Activated CD4-positive, alpha-beta memory T cell treated with anti-CD3 and anti-CD28 coated beads for 36 hours (primary cell): ENCODE results near the gene SKIC2. TPM values are rescaled to one million over a fixed set of nuclear protein-coding genes. Genes with fewer than 3 reads are reported as not detected.
"Not testable (repeated sequence)": the region's sequence is repeated elsewhere in the genome, so short reads cannot be mapped to it uniquely, and the experiment has no call there.

Source experiments
- CTCF ChIA-PET: fragments of 350-600 bp; sonication (Branson Sonifier 250); formaldehyde crosslinking; loops from one replicate; lab custom pipeline; 2021; ENCODE audit warnings: antibody characterized with exemption, inconsistent platforms; lab: Charles Lee
- POLR2A ChIA-PET: fragments of 350-600 bp; sonication (Branson Sonifier 250); formaldehyde crosslinking; loops from one replicate; lab custom pipeline; 2021; ENCODE audit warnings: antibody characterized with exemption; lab: Charles Lee
- DNase-seq: peaks from one replicate; pipeline ENCODE4 v3.0.0-alpha.2; 2020
- H3K27ac Mint-ChIP-seq: one replicate; pipeline ENCODE4 v1.8.0; 2021; ENCODE audit warnings: mixed read lengths
- H3K27me3 Mint-ChIP-seq: one replicate; pipeline ENCODE4 v1.8.0; 2021; ENCODE audit warnings: mixed read lengths
- H3K36me3 Mint-ChIP-seq: one replicate; pipeline ENCODE4 v1.8.0; 2021; ENCODE audit warnings: mixed read lengths
- H3K4me1 Mint-ChIP-seq: one replicate; pipeline ENCODE4 v1.8.0; 2021; ENCODE audit warnings: low read depth, mixed read lengths
- H3K4me3 Mint-ChIP-seq: one replicate; pipeline ENCODE4 v1.8.0; 2021; ENCODE audit warnings: mild to moderate bottlenecking, mixed read lengths
- H3K9me3 Mint-ChIP-seq: one replicate; pipeline ENCODE4 v1.8.0; 2021; ENCODE audit warnings: mixed read lengths
- intact Hi-C: fragments of 100-400 bp; cut with micrococcal nuclease; formaldehyde crosslinking; loops from one replicate; pipeline ENCODE4 v1.15.1; 2023
- total RNA-seq, 2 experiments: library from RNA; stranded (reverse); gene quantifications; one replicate each; pipeline ENCODE4 v1.2.3, GENCODE V29; 2021

The SKIC2 gene
- total RNA-seq, 2 experiments from 2014 or later = 95.7 to 101 TPM

DNA sequence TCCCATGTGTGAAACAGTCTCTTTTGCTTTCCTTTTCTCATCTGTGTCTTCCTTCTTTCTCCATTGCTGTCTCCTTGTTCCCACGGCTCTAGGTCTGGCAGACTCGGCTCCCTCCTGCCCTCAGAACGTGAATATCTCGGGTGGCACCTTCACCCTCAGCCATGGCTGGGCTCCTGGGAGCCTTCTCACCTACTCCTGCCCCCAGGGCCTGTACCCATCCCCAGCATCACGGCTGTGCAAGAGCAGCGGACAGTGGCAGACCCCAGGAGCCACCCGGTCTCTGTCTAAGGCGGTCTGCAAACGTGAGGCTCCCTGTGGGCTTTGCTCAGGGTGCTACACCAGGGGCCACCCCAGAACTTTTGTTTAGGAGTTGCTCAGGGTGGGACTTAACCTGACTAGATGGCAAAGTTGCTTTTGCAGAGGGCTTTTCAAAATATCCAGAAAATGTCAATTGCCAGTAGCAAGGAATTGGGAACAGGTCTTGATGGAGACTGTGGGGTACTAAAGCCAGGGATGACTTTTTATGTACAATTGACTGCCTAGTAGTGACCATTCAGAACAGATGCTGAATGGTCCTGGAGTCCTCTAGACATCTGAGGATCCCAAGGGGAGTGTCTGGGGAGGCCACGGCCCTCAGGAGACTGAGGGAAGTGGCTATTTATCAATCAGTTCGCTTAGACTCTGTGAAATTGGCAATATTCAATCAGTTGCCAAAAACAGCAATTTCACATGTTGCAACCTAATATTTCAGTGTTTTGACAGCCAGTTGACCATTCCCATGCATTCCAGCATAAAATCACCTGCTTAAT, 30.9 kb upstream of the SKIC2 start:
- Mint-ChIP-seq H3K9me3 (no peaks in the 10 kb centered on the region), H3K4me3 (no peak overlapping the region), H3K27me3 (no peaks in the 10 kb centered on the region), H3K4me1 (no peaks in the 10 kb centered on the region), H3K27ac (no peak overlapping the region), H3K36me3 (no peaks in the 10 kb centered on the region)
- ChIA-PET POLR2A (no interaction called here), CTCF (no interaction called here)
- DNase-seq = no peak
- intact Hi-C loops = no loop called here

DNA sequence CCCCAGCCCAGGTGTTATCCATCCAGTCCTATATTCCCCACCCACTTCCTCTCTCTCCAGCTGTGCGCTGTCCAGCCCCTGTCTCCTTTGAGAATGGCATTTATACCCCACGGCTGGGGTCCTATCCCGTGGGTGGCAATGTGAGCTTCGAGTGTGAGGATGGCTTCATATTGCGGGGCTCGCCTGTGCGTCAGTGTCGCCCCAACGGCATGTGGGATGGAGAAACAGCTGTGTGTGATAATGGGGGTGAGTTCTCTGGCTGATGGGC, 30.4 kb upstream of the SKIC2 start:
- H3K4me1 Mint-ChIP-seq = no peaks in the 10 kb centered on the region
- peaks cover 2% of the 10 kb centered on the region for H3K27me3 Mint-ChIP-seq
- no peak overlapping the region for H3K27ac Mint-ChIP-seq
- ChIA-PET CTCF (interaction anchor here (0.5 kb wide), 1 partner anchor 15 kb away, joined by 3 read pairs; no protein-coding TSS in a partner anchor), POLR2A (no interaction called here)
- H3K4me3 Mint-ChIP-seq = no peak overlapping the region
- DNase-seq = no peak
- intact Hi-C loops = no loop called here
- H3K9me3 Mint-ChIP-seq = no peaks in the 10 kb centered on the region
- H3K36me3 Mint-ChIP-seq = no peaks in the 10 kb centered on the region

- H3K4me3 Mint-ChIP-seq = no peak overlapping the region
- no peak for DNase-seq
- no peaks in the 10 kb centered on the region for H3K36me3 Mint-ChIP-seq
- H3K9me3 Mint-ChIP-seq = no peaks in the 10 kb centered on the region
- H3K27me3 Mint-ChIP-seq = peaks cover 2% of the 10 kb centered on the region
- ChIA-PET POLR2A (no interaction called here), CTCF (interaction anchor here (0.6 kb wide), 1 partner anchor 22 kb away, joined by 3 read pairs; no protein-coding TSS in a partner anchor)
- no peaks in the 10 kb centered on the region for H3K4me1 Mint-ChIP-seq
- intact Hi-C loops = no loop called here
- H3K27ac Mint-ChIP-seq = no peak overlapping the region
Measured at GRCh38 chr6:31930962-31931361, 28.0 kb upstream of the SKIC2 start.

DNA sequence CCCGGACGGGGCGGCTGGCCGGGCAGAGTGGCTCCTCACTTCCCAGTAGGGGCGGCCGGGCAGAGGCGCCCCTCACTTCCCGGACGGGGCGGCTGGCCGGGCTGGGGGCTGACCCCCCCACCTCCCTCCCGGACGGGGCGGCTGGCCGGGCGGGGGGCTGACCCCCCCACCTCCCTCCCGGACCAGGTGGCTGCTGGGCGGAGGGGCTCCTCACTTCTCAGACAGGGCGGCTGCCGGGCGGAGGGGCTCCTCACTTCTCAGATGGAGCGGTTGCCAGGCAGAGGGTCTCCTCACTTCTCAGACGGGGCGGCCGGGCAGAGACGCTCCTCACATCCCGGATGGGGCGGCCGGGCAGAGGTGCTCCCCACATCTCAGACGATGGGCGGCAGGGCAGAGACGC, 26.8 kb upstream of the SKIC2 start:
- H3K36me3 Mint-ChIP-seq, H3K27ac Mint-ChIP-seq, H3K27me3 Mint-ChIP-seq, H3K4me1 Mint-ChIP-seq, DNase-seq, CTCF ChIA-PET, intact Hi-C loops, H3K9me3 Mint-ChIP-seq, POLR2A ChIA-PET, H3K4me3 Mint-ChIP-seq: not testable (repeated sequence)

- no peak for DNase-seq
- Mint-ChIP-seq H3K27me3 (peaks cover 2% of the 10 kb centered on the region), H3K9me3 (no peaks in the 10 kb centered on the region), H3K4me1 (no peaks in the 10 kb centered on the region), H3K27ac (no peak overlapping the region), H3K36me3 (no peaks in the 10 kb centered on the region), H3K4me3 (no peak overlapping the region)
- intact Hi-C loops = no loop called here
- CTCF ChIA-PET = no interaction called here
- POLR2A ChIA-PET = no interaction called here
Measured at GRCh38 chr6:31933537-31933936, 25.4 kb upstream of the SKIC2 start.

- intact Hi-C loops = no loop called here
- Mint-ChIP-seq H3K36me3 (no peaks in the 10 kb centered on the region), H3K27me3 (peaks cover 2% of the 10 kb centered on the region), H3K9me3 (no peaks in the 10 kb centered on the region), H3K4me1 (no peaks in the 10 kb centered on the region), H3K27ac (no peak overlapping the region), H3K4me3 (no peak overlapping the region)
- POLR2A ChIA-PET = no interaction called here
- CTCF ChIA-PET = interaction anchor here (1.6 kb wide), 1 partner anchor 17 kb away, joined by 5 read pairs; no protein-coding TSS in a partner anchor
- no peak for DNase-seq
Measured at GRCh38 chr6:31935021-31935420, 24.0 kb upstream of the SKIC2 start.

DNA sequence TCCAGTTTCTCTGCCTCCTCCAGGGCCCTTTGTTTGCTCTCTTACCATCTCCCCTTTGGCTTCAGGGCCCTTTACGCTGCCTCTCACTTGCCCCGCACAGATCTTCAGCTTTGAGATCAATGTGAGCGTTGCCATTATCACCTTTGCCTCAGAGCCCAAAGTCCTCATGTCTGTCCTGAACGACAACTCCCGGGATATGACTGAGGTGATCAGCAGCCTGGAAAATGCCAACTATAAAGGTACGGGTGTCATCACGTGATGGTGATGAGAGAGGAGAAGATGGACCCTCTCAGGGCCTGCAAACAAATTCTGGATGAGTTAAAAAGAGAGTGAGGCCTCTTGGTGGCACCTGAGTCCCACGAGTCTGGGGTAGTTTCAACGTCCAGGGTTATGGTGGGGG, 23.2 kb upstream of the SKIC2 start:
- Mint-ChIP-seq H3K36me3 (no peaks in the 10 kb centered on the region), H3K4me3 (no peak overlapping the region), H3K4me1 (no peaks in the 10 kb centered on the region), H3K27ac (no peak overlapping the region), H3K9me3 (no peaks in the 10 kb centered on the region), H3K27me3 (peaks cover 2% of the 10 kb centered on the region)
- intact Hi-C loops = no loop called here
- no peak for DNase-seq
- ChIA-PET POLR2A (no interaction called here), CTCF (interaction anchor here (1.6 kb wide), 1 partner anchor 16 kb away, joined by 5 read pairs; no protein-coding TSS in a partner anchor)

- Mint-ChIP-seq H3K4me1 (peaks cover 2% of the 10 kb centered on the region), H3K36me3 (no peaks in the 10 kb centered on the region), H3K27me3 (peaks cover 16% of the 10 kb centered on the region), H3K9me3 (no peaks in the 10 kb centered on the region), H3K27ac (no peak overlapping the region), H3K4me3 (no peak overlapping the region)
- intact Hi-C loops = no loop called here
- ChIA-PET CTCF (interaction anchor here (1.4 to 2.2 kb wide), 3 partner anchors 12 to 170 kb away, joined by 3 to 7 read pairs (median 3); no protein-coding TSS in a partner anchor), POLR2A (no interaction called here)
- no peak for DNase-seq
Measured at GRCh38 chr6:31940256-31940664, 18.7 kb upstream of the SKIC2 start.

DNA sequence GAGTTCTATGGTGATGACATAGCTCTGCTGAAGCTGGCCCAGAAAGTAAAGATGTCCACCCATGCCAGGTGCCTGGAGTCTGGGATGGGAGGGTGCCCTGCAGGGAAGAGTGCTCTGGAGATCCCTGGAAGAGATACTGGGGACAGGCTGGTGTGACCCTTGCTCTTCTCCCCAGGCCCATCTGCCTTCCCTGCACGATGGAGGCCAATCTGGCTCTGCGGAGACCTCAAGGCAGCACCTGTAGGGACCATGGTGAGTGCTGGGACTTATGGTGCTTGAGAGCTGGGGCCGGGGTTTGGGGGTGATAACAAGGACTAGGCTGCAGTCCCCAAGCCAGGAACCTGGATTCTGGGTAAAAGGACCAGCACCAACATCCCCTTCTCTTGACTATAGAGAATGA, 15.2 kb upstream of the SKIC2 start:
- ChIA-PET POLR2A (no interaction called here), CTCF (interaction anchor here (1.9 kb wide), 1 partner anchor 9 kb away, joined by 5 read pairs; no protein-coding TSS in a partner anchor)
- intact Hi-C loops = no loop called here

DNA sequence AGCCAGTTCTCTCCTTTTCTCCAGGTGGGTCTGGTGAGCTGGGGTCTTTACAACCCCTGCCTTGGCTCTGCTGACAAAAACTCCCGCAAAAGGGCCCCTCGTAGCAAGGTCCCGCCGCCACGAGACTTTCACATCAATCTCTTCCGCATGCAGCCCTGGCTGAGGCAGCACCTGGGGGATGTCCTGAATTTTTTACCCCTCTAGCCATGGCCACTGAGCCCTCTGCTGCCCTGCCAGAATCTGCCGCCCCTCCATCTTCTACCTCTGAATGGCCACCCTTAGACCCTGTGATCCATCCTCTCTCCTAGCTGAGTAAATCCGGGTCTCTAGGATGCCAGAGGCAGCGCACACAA, 13.8 kb upstream of the SKIC2 start:
- peaks cover 8% of the 10 kb centered on the region for H3K4me1 Mint-ChIP-seq
- ChIA-PET POLR2A (no interaction called here), CTCF (interaction anchor here (1.1 kb wide), 1 partner anchor 102 kb away, joined by 3 read pairs; no protein-coding TSS in a partner anchor)
- intact Hi-C loops = no loop called here
- no peak overlapping the region for H3K4me3 Mint-ChIP-seq
- no peaks in the 10 kb centered on the region for H3K36me3 Mint-ChIP-seq
- H3K9me3 Mint-ChIP-seq = no peaks in the 10 kb centered on the region
- H3K27ac Mint-ChIP-seq = no peak overlapping the region
- peaks cover 16% of the 10 kb centered on the region for H3K27me3 Mint-ChIP-seq
- no peak for DNase-seq

More for the DNA sequence above, 15.2 kb upstream of the SKIC2 start:
- no peak overlapping the region for H3K4me3 Mint-ChIP-seq
- no peak for DNase-seq
- no peaks in the 10 kb centered on the region for H3K36me3 Mint-ChIP-seq
- H3K27ac Mint-ChIP-seq = no peak overlapping the region
- H3K4me1 Mint-ChIP-seq = peaks cover 8% of the 10 kb centered on the region
- peaks cover 16% of the 10 kb centered on the region for H3K27me3 Mint-ChIP-seq
- no peaks in the 10 kb centered on the region for H3K9me3 Mint-ChIP-seq

DNA sequence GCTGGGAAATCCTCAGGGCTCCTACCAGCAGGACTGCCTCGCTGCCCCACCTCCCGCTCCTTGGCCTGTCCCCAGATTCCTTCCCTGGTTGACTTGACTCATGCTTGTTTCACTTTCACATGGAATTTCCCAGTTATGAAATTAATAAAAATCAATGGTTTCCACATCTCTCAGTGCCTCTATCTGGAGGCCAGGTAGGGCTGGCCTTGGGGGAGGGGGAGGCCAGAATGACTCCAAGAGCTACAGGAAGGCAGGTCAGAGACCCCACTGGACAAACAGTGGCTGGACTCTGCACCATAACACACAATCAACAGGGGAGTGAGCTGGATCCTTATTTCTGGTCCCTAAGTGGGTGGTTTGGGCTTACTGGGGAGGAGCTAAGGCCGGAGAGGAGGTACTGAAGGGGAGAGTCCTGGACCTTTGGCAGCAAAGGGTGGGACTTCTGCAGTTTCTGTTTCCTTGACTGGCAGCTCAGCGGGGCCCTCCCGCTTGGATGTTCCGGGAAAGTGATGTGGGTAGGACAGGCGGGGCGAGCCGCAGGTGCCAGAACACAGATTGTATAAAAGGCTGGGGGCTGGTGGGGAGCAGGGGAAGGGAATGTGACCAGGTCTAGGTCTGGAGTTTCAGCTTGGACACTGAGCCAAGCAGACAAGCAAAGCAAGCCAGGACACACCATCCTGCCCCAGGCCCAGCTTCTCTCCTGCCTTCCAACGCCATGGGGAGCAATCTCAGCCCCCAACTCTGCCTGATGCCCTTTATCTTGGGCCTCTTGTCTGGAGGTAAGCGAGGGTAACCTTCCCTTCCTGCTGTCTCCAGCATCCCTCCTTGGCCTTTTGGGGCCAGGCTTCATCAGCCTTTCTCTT, 13.2 kb upstream of the SKIC2 start, which contains the start of gene CFB:
CFB (plus strand) TSS at position 589 of the 863 bp plus-strand sequence; CDS start at position 716, 127 bp downstream.
- ChIA-PET POLR2A (no interaction called here), CTCF (interaction anchor here (1.1 kb wide), 1 partner anchor 102 kb away, joined by 3 read pairs; no protein-coding TSS in a partner anchor)
- Mint-ChIP-seq H3K36me3 (no peaks in the 10 kb centered on the region), H3K27ac (no peak within 1 kb of the TSS), H3K27me3 (peaks cover 16% of the 10 kb centered on the region), H3K9me3 (no peaks in the 10 kb centered on the region), H3K4me1 (peaks cover 8% of the 10 kb centered on the region), H3K4me3 (no peak within 1 kb of the TSS)
- DNase-seq = peak; percentile 24
- intact Hi-C loops = no loop called here

DNA sequence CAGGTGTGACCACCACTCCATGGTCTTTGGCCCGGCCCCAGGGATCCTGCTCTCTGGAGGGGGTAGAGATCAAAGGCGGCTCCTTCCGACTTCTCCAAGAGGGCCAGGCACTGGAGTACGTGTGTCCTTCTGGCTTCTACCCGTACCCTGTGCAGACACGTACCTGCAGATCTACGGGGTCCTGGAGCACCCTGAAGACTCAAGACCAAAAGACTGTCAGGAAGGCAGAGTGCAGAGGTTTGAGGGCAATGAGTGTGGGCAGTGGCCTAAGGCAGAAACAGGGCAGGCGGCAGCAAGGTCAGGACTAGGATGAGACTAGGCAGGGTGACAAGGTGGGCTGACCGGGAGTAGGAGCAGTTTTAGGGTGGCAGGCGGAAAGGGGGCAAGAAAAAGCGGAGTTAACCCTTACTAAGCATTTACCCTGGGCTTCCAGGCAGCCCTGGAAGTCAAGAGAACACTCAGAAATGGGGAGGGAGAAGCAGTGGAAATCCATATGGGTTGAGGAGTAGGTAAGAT, 12.5 kb upstream of the SKIC2 start:
- Mint-ChIP-seq H3K27ac (no peak overlapping the region), H3K36me3 (no peaks in the 10 kb centered on the region), H3K4me3 (no peak overlapping the region), H3K4me1 (peaks cover 8% of the 10 kb centered on the region), H3K27me3 (peaks cover 16% of the 10 kb centered on the region), H3K9me3 (no peaks in the 10 kb centered on the region)
- POLR2A ChIA-PET = no interaction called here
- DNase-seq = no peak
- CTCF ChIA-PET = interaction anchor here (1.1 kb wide), 1 partner anchor 101 kb away, joined by 3 read pairs; no protein-coding TSS in a partner anchor
- intact Hi-C loops = no loop called here
